22Rv1 (cell line): ENCODE results near the gene CCRL2.
"Not testable (repeated sequence)": the region's sequence is repeated elsewhere in the genome, so short reads cannot be mapped to it uniquely, and the experiment has no call there.

ENCODE experiments used
- H3K27ac ChIP-seq: fragments of 450-650 bp; 2 replicates; pipeline ENCODE4 v1.5.1; 2017
- CTCF ChIP-seq: fragments of 450-650 bp; IDR thresholded peaks from 2 replicates; pipeline ENCODE4 v1.5.1; 2017; ENCODE audit warnings: mild to moderate bottlenecking
- ZFX ChIP-seq: fragments of 450-650 bp; IDR thresholded peaks from 2 replicates; pipeline ENCODE4 v1.6.1; 2017; ENCODE audit warnings: antibody characterized with exemption, borderline replicate concordance

The CCRL2 gene

GRCh38 chr3:46399557-46399956 is 7.5 kb upstream of the CCRL2 start:
- no peak for TF ChIP-seq ZFX
- TF ChIP-seq CTCF = no peak
- no peak overlapping the region for H3K27ac ChIP-seq

- no peak overlapping the region for H3K27ac ChIP-seq
- TF ChIP-seq CTCF = no peak
- no peak for TF ChIP-seq ZFX
These were observed 6.9 kb upstream of the CCRL2 start for GRCh38 chr3:46400000-46400734.

GRCh38 chr3:46400846-46401245 is 6.2 kb upstream of the CCRL2 start:
- TF ChIP-seq CTCF = no peak
- TF ChIP-seq ZFX = no peak
- H3K27ac ChIP-seq = no peak overlapping the region

- H3K27ac ChIP-seq = no peak overlapping the region
- TF ChIP-seq ZFX (no peak), CTCF (no peak)
These were observed 5.5 kb upstream of the CCRL2 start for GRCh38 chr3:46401579-46401978.

GRCh38 chr3:46402902-46403301 is 4.2 kb upstream of the CCRL2 start:
- not testable (repeated sequence) for H3K27ac ChIP-seq

GRCh38 chr3:46405301-46406019 is 1.6 kb upstream of the CCRL2 start:
- peak overlapping the region; percentile 65 for H3K27ac ChIP-seq

GRCh38 chr3:46406443-46406787 is 644 bp upstream of the CCRL2 start:
- TF ChIP-seq ZFX = no peak
- no peak overlapping the region for H3K27ac ChIP-seq

More at GRCh38 chr3:46405301-46406019, 1.6 kb upstream of the CCRL2 start:
- TF ChIP-seq ZFX (no peak), CTCF (no peak)

GRCh38 chr3:46407970-46408369 is 911 bp downstream of the CCRL2 start:
- TF ChIP-seq CTCF (no peak), ZFX (no peak)
- H3K27ac ChIP-seq = no peak overlapping the region
